Astrocyte of the cerebellum (primary cell): Measurements from ENCODE around the gene RRP8.

Source experiments
- DNase-seq: peaks from one replicate; pipeline ENCODE4 v3.0.0-alpha.2; 2011; ENCODE audit warnings: low read depth
- H3K4me3 ChIP-seq: 2 replicates; pipeline ENCODE4 v1.5.1; 2011; ENCODE audit warnings: mild to moderate bottlenecking, low read depth, low read length, moderate library complexity
- CTCF ChIP-seq: IDR thresholded peaks from 2 replicates; pipeline ENCODE4 v1.5.1; 2012; ENCODE audit warnings: low read length, low read depth, moderate library complexity, mild to moderate bottlenecking; ENCODE audit errors: missing control alignments
- in situ Hi-C: cut with HindIII; loops from 2 replicates; pipeline ENCODE4 v1.10.0; 2017; ENCODE audit warnings: low sequenced_read_pairs

Gene RRP8

GRCh38 chr11:6565325-6565724 lies 38.1 kb downstream of the RRP8 start:
- H3K4me3 ChIP-seq: no peak overlapping the region
- in situ Hi-C loops: no loop called here
- no peak for TF ChIP-seq CTCF
- DNase-seq: no peak

GRCh38 chr11:6563667-6564066 lies 39.7 kb downstream of the RRP8 start:
- H3K4me3 ChIP-seq: no peak overlapping the region
- no peak for DNase-seq
- in situ Hi-C loops: no loop called here
- no peak for TF ChIP-seq CTCF

- no peak overlapping the region for H3K4me3 ChIP-seq
- in situ Hi-C loops: no loop called here
- TF ChIP-seq CTCF: no peak
- DNase-seq: no peak
Observed at GRCh38 chr11:6563121-6563619, 40.2 kb downstream of the RRP8 start.

- no peak for TF ChIP-seq CTCF
- H3K4me3 ChIP-seq: no peak overlapping the region
- no peak for DNase-seq
- in situ Hi-C loops: no loop called here
Observed at GRCh38 chr11:6561288-6561687, 42.1 kb downstream of the RRP8 start.

GRCh38 chr11:6559369-6559768 lies 44.0 kb downstream of the RRP8 start:
- DNase-seq: no peak
- in situ Hi-C loops: no loop called here
- TF ChIP-seq CTCF: no peak
- H3K4me3 ChIP-seq: no peak overlapping the region

- in situ Hi-C loops: no loop called here
- no peak for TF ChIP-seq CTCF
- no peak overlapping the region for H3K4me3 ChIP-seq
- no peak for DNase-seq
Observed at GRCh38 chr11:6557761-6558674, 45.4 kb downstream of the RRP8 start.
